H1 (cell line): ENCODE measurements around the gene PTER. TPM values are rescaled to one million over a fixed set of nuclear protein-coding genes. Genes with fewer than 3 reads are reported as not detected.

Experiments used
- CTCF ChIA-PET: fragments of 300-600 bp; sonication (Branson Sonifier 250); formaldehyde crosslinking; loops from one replicate; lab custom pipeline; 2021; ENCODE audit not compliant: partially characterized antibody; lab: Charles Lee
- POLR2A ChIA-PET: fragments of 300-600 bp; sonication (Branson Sonifier 250); formaldehyde crosslinking; loops from one replicate; lab custom pipeline; 2021; ENCODE audit warnings: inconsistent platforms; ENCODE audit not compliant: partially characterized antibody; lab: Charles Lee
- DNase-seq, 2 experiments: peaks; one replicate each; pipeline versions ENCODE4 v3.0.0 to v3.0.0-alpha.2; 2010 to 2022; ENCODE audit warnings: low spot score in 2 of 2, low read depth in 1 of 2, mixed read lengths in 1 of 2
- FAIRE-seq: peaks from 2 replicates; lab custom pipeline; 2011; peaks lifted over from hg19 to GRCh38; lab: Jason Lieb, UNC
- H2AFZ ChIP-seq: 2 replicates; pipeline ENCODE4 v1.8.1; 2012; ENCODE audit warnings: low read length, inconsistent platforms
- H2AK5ac ChIP-seq: 2 replicates; pipeline ENCODE4 v1.6.1; 2013; ENCODE audit warnings: low read depth, low read length
- H2BK120ac ChIP-seq: replicated peaks from 2 replicates; pipeline ENCODE3; 2013; ENCODE audit warnings: low read depth, low read length, inconsistent platforms
- H2BK12ac ChIP-seq: 2 replicates; pipeline ENCODE4 v1.6.1; 2013; ENCODE audit warnings: low read depth, low read length
- H2BK15ac ChIP-seq: 2 replicates; pipeline ENCODE4 v1.6.1; 2013; ENCODE audit warnings: low read length
- H2BK20ac ChIP-seq: 2 replicates; pipeline ENCODE4 v1.6.1; 2013; ENCODE audit warnings: low read length
- H2BK5ac ChIP-seq: 2 replicates; pipeline ENCODE4 v1.6.1; 2013; ENCODE audit warnings: low read depth, low read length
- H3K14ac ChIP-seq: 2 replicates; pipeline ENCODE4 v1.6.1; 2013; ENCODE audit warnings: inconsistent platforms; ENCODE audit not compliant: insufficient read length
- H3K18ac ChIP-seq: 2 replicates; pipeline ENCODE4 v1.6.1; 2013; ENCODE audit warnings: low read length; ENCODE audit errors: extremely low read depth
- H3K23ac ChIP-seq: 2 replicates; pipeline ENCODE4 v1.6.1; 2013; ENCODE audit warnings: inconsistent platforms; ENCODE audit not compliant: insufficient read length
- H3K23me2 ChIP-seq: 2 replicates; pipeline ENCODE4 v1.6.1; 2013; ENCODE audit warnings: low read depth, low read length
- H3K27ac ChIP-seq: 2 replicates; pipeline ENCODE4 v1.6.1; 2011; ENCODE audit warnings: low read depth, low read length, inconsistent platforms
- H3K27me3 ChIP-seq, 4 experiments: replicated peaks in 1 of 4; 1 replicate in 1 of 4; 2 replicates in 3 of 4; pipeline versions ENCODE4 v1.6.1 to v1.8.1; 2011 to 2013; ENCODE audit warnings: low read length in 3 of 4, mild to moderate bottlenecking in 3 of 4, inconsistent platforms in 2 of 4, mixed read lengths in 2 of 4, moderate library complexity in 1 of 4; ENCODE audit not compliant: control insufficient read depth in 3 of 4, insufficient read depth in 3 of 4; ENCODE audit errors: extremely low read depth in 1 of 4
- H3K36me3 ChIP-seq, 4 experiments: 2 replicates each; pipeline versions ENCODE4 v1.6.1 to v1.8.1; 2011 to 2013; ENCODE audit warnings: mild to moderate bottlenecking in 4 of 4, low read length in 3 of 4, moderate library complexity in 2 of 4, control low read depth in 1 of 4, inconsistent platforms in 1 of 4; ENCODE audit not compliant: insufficient read depth in 4 of 4, control insufficient read depth in 2 of 4
- H3K4ac ChIP-seq: replicated peaks from 2 replicates; pipeline ENCODE3; 2013; ENCODE audit warnings: low read length, low read depth, mixed read lengths, inconsistent platforms; ENCODE audit not compliant: insufficient read length
- H3K4me1 ChIP-seq, 4 experiments: replicated peaks in 1 of 4; 1 replicate in 1 of 4; 2 replicates in 3 of 4; pipeline versions ENCODE4 v1.6.1 to v1.8.1; 2011 to 2013; ENCODE audit warnings: low read length in 3 of 4, inconsistent platforms in 2 of 4, mixed read lengths in 1 of 4; ENCODE audit not compliant: insufficient read depth in 4 of 4, control insufficient read depth in 3 of 4
- H3K4me2 ChIP-seq, 2 experiments: 2 replicates each; pipeline versions ENCODE4 v1.6.1 to v1.8.1; 2011 to 2013; ENCODE audit warnings: low read depth in 2 of 2, low read length in 2 of 2, control low read depth in 1 of 2, inconsistent platforms in 1 of 2, mild to moderate bottlenecking in 1 of 2; ENCODE audit not compliant: insufficient read depth in 1 of 2
- H3K4me3 ChIP-seq, 4 experiments: fragments of 200-600, 300-600 bp in 1 of 4; sonication (generic), shearing (Covaris generic), sonication (Bioruptor Twin) in 1 of 4; 2 replicates each; pipeline versions ENCODE4 v1.5.1 to v1.8.1; 2011 to 2016; ENCODE audit warnings: low read length in 4 of 4, low read depth in 3 of 4, control low read depth in 2 of 4, inconsistent platforms in 2 of 4, mild to moderate bottlenecking in 2 of 4, mixed read lengths in 1 of 4, moderate library complexity in 1 of 4; ENCODE audit not compliant: insufficient read depth in 2 of 4; ENCODE audit errors: extremely low read depth in 1 of 4
- H3K56ac ChIP-seq: replicated peaks from 2 replicates; pipeline ENCODE3; 2013; ENCODE audit warnings: low read depth, mild to moderate bottlenecking, mixed read lengths, low read length, inconsistent platforms; ENCODE audit not compliant: insufficient read length
- H3K79me1 ChIP-seq: 2 replicates; pipeline ENCODE4 v1.6.1; 2013; ENCODE audit warnings: low read depth, low read length, control low read depth
- H3K79me2 ChIP-seq, 2 experiments: 2 replicates each; pipeline versions ENCODE4 v1.6.1 to v1.8.1; 2012 to 2013; ENCODE audit warnings: low read length in 2 of 2, mild to moderate bottlenecking in 2 of 2, inconsistent platforms in 1 of 2; ENCODE audit not compliant: insufficient read depth in 2 of 2, control insufficient read depth in 1 of 2
- H3K9ac ChIP-seq, 4 experiments: replicated peaks in 1 of 4; 1 replicate in 1 of 4; 2 replicates in 3 of 4; pipeline versions ENCODE4 v1.6.1 to v1.8.1; 2011 to 2013; ENCODE audit warnings: low read depth in 3 of 4, low read length in 3 of 4, control low read depth in 2 of 4, mild to moderate bottlenecking in 2 of 4, moderate library complexity in 2 of 4, inconsistent platforms in 1 of 4; ENCODE audit errors: extremely low read depth in 1 of 4
- H3K9me3 ChIP-seq, 2 experiments: 2 replicates each; pipeline versions ENCODE4 v1.6.1 to v1.8.1; 2012 to 2013; ENCODE audit warnings: mild to moderate bottlenecking in 2 of 2, moderate library complexity in 2 of 2, control low read depth in 1 of 2, inconsistent platforms in 1 of 2, low read depth in 1 of 2, low read length in 1 of 2, mixed read lengths in 1 of 2; ENCODE audit not compliant: insufficient read depth in 2 of 2
- H4K20me1 ChIP-seq, 2 experiments: replicated peaks in 1 of 2; 2 replicates each; pipeline versions ENCODE3 to v1.8.1; 2011 to 2013; ENCODE audit warnings: inconsistent platforms in 2 of 2, low read length in 2 of 2, mild to moderate bottlenecking in 1 of 2; ENCODE audit not compliant: insufficient read depth in 2 of 2, control insufficient read depth in 1 of 2
- H4K5ac ChIP-seq: 2 replicates; pipeline ENCODE4 v1.6.1; 2013; ENCODE audit warnings: low read length, low read depth, mixed read lengths, inconsistent platforms; ENCODE audit not compliant: insufficient read length
- H4K8ac ChIP-seq: 2 replicates; pipeline ENCODE4 v1.8.0; 2013; ENCODE audit warnings: mild to moderate bottlenecking, moderate library complexity, low read length, inconsistent platforms; ENCODE audit not compliant: insufficient read depth; ENCODE audit errors: extremely low read depth
- H4K91ac ChIP-seq: replicated peaks from 2 replicates; pipeline ENCODE3; 2013; ENCODE audit warnings: low read length, mixed read lengths, inconsistent platforms; ENCODE audit not compliant: insufficient read length
- WGBS, 2 experiments: shearing (Covaris generic) in 1 of 2; methylation state at CpG; one replicate each; pipeline versions ENCODE4 v1.1.6 to v1.1.7; 2013 to 2015; ENCODE audit warnings: low lambda C conversion rate in 2 of 2, mixed read lengths in 2 of 2, inconsistent platforms in 1 of 2, low coverage in 1 of 2, missing lambda C conversion rate in 1 of 2; ENCODE audit not compliant: insufficient replicate concordance in 2 of 2, insufficient coverage in 1 of 2, insufficient read length in 1 of 2; ENCODE audit errors: extremely low coverage in 1 of 2, missing lambda C conversion rate in 1 of 2; 5-methylcytosine and 5-hydroxymethylcytosine counted together
- polyA plus RNA-seq, 7 experiments: library from polyadenylated mRNA; depleted of rRNA in 3 of 7; stranded (reverse) in 5 of 7; unstranded in 2 of 7; fragments of >200 nt in 5 of 7; fragments of 200-250 nt in 2 of 7; gene quantifications; 1 replicate in 5 of 7; 2 replicates in 1 of 7; 4 replicates in 1 of 7; pipeline versions ENCODE4 v1.2.1 to v1.2.3, GENCODE V29; 2011 to 2013; ENCODE audit warnings: missing spikeins in 2 of 7, mixed read lengths in 2 of 7
- total RNA-seq: library from RNA; stranded (reverse); fragmentation: NEBNext Ultra II Directional; extraction: Animal tissue kit (Norgen Biotek cat#: 25700); gene quantifications from 2 replicates; pipeline ENCODE4 v1.2.1, GENCODE V29; 2021

PTER gene
- total and polyA plus RNA-seq, 2 of the 8 experiments (the other 6 are each of a cell fraction or from before 2014, with no cell fraction given), result 4.4 to 7.8 TPM

- Histone ChIP-seq H3K79me2 (no peaks in the 10 kb centered on the region), H4K8ac (no peak overlapping the region), H2BK15ac (no peak overlapping the region), H3K9ac (no peak overlapping the region), H3K23ac (no peak overlapping the region), H3K23me2 (no peaks in the 10 kb centered on the region), H3K4me2 (no peak overlapping the region), H3K4me1 (no peaks in the 10 kb centered on the region), H3K56ac (no peak overlapping the region), H2BK120ac (no peak overlapping the region), H4K20me1 (no peaks in the 10 kb centered on the region), H3K27ac (no peak overlapping the region), H2BK20ac (no peak overlapping the region), H4K5ac (no peak overlapping the region), H3K9me3 (no peaks in the 10 kb centered on the region), H3K4ac (no peak overlapping the region), H3K14ac (no peak overlapping the region), H2AFZ (no peak overlapping the region), H3K18ac (no peak overlapping the region), H4K91ac (no peak overlapping the region), H2BK5ac (no peak overlapping the region), H3K79me1 (no peaks in the 10 kb centered on the region), H3K36me3 (no peaks in the 10 kb centered on the region), H2AK5ac (no peak overlapping the region), H3K27me3 (no peaks in the 10 kb centered on the region), H2BK12ac (no peak overlapping the region), H3K4me3 (no peak overlapping the region)
- FAIRE-seq (no peak), DNase-seq (no peak)
- ChIA-PET CTCF (interaction anchor here (0.9 kb wide), 1 partner anchor 34 kb away, joined by 3 read pairs; no protein-coding TSS in a partner anchor), POLR2A (no interaction called here)
- WGBS, 2 experiments, result 96% methylated on average over 7 of the region's 7 CpGs; no CpG with 5 or more reads in 1 of the 2 experiments
These were observed 22.7 kb downstream of the PTER start for GRCh38 chr10:16459423-16459939.
